ENCODE results near the gene OR5K2. TPM values are rescaled to one million over a fixed set of nuclear protein-coding genes. Genes with fewer than 3 reads are reported as not detected.
A peak's percentile ranks its signal among the peaks of the same experiment; 100 is the strongest.

The OR5K2 gene
- total RNA-seq (2014; rRNA removed; shearing (Covaris generic); ENCODE audit: low replicate concordance) = not detected in 2 replicates

DNA sequence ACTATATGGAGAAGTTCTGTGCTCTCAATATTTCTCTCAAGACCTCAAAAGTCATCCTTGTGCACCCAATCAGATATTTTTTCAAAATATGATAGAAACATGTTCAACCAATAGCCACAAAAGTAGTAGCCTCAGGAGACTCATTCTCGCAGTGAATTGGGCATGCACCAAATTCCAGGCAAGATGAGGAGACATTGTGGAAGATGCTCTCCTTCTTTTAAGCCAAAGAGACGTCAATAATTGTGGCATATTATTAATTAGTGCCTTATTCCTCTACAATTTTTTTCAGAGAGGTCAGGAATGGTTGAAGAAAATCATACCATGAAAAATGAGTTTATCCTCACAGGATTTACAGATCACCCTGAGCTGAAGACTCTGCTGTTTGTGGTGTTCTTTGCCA, at the start of gene OR5K2:
Gene OR5K2, plus strand, starts transcription at position 301 of the 400 bp plus-strand sequence. Its CDS starts 0 bp downstream, at position 301.
- H3K36me3 ChIP-seq = no peaks in the 10 kb centered on the region
- no peak within 1 kb of the TSS for H3K4me3 ChIP-seq
- DNase-seq = no peak
- no peaks in the 10 kb centered on the region for H3K9me3 ChIP-seq
- H3K27me3 ChIP-seq = no peaks in the 10 kb centered on the region; the same call in 1 of the 2 replicates

GRCh38 chr3:98449606-98450193, 47.8 kb upstream of the OR5K2 start:
- DNase-seq = no peak
- no peak overlapping the region for H3K4me3 ChIP-seq

GRCh38 chr3:98450372-98450771, 47.1 kb upstream of the OR5K2 start:
- H3K9me3 ChIP-seq = no peaks in the 10 kb centered on the region
- H3K27me3 ChIP-seq = peaks cover 6% of the 10 kb centered on the region; the same call in 1 of the 2 replicates
- no peak overlapping the region for H3K4me3 ChIP-seq
- H3K36me3 ChIP-seq = no peaks in the 10 kb centered on the region
- no peak for DNase-seq

More at GRCh38 chr3:98449606-98450193, 47.8 kb upstream of the OR5K2 start:
- Histone ChIP-seq H3K36me3 (no peaks in the 10 kb centered on the region), H3K27me3 (peaks cover 6% of the 10 kb centered on the region; the same call in 1 of the 2 replicates), H3K9me3 (no peaks in the 10 kb centered on the region)

- H3K36me3 ChIP-seq = no peaks in the 10 kb centered on the region
- no peaks in the 10 kb centered on the region for H3K27me3 ChIP-seq
- no peak overlapping the region for H3K4me3 ChIP-seq
- DNase-seq = no peak
- peaks cover 4% of the 10 kb centered on the region; the same call in 1 of the 2 replicates for H3K9me3 ChIP-seq
Measured at GRCh38 chr3:98453827-98454226, 43.7 kb upstream of the OR5K2 start.

DNA sequence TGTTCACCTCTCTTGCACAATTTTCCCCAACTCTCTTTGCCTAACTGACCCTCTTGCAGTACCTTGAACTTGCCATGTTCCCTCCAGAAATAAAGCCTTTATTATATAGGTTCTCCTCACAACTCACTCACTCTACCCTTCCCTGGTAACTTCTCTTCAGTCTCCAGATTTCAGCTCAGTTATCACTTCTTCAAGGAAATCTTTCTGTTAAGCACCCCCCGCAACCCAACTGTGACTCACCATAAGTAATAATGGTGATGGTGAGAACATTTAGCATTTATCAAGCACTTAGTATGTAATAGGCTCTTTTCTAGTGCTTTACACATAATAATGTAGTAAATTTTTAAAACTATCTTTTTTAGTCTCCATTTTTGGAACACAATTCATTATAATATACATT, 42.6 kb upstream of the OR5K2 start:
- Histone ChIP-seq H3K4me3 (no peak overlapping the region), H3K9me3 (peaks cover 4% of the 10 kb centered on the region; the same call in 1 of the 2 replicates), H3K36me3 (no peaks in the 10 kb centered on the region), H3K27me3 (no peaks in the 10 kb centered on the region)
- DNase-seq = no peak

DNA sequence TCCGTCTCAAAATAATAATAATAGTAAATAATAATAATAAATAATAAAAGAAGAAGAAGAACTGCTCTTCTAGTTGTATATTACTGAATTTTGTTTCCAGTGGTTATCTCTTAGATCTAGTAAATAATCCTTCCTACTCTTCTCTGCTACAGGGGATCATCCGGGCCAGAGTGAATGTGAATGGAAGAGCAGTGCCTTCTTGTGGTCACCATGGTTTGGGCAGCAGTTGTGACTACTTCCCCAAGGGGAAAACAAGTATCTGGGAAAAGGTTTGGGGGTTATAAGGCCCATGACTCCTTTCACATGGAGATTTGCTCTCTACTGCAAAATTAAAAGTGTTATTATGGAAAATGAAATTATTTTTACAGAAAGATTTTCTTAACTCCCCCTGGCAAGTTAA, 39.9 kb upstream of the OR5K2 start:
- Histone ChIP-seq H3K36me3 (no peaks in the 10 kb centered on the region), H3K4me3 (no peak overlapping the region), H3K9me3 (peaks cover 4% of the 10 kb centered on the region; the same call in 1 of the 2 replicates), H3K27me3 (no peaks in the 10 kb centered on the region)
- no peak for DNase-seq

GRCh38 chr3:98460220-98460619, 37.3 kb upstream of the OR5K2 start:
- H3K27me3 ChIP-seq = no peaks in the 10 kb centered on the region
- no peaks in the 10 kb centered on the region for H3K36me3 ChIP-seq
- no peak for DNase-seq
- peaks cover 4% of the 10 kb centered on the region; the same call in 1 of the 2 replicates for H3K9me3 ChIP-seq
- no peak overlapping the region for H3K4me3 ChIP-seq

DNA sequence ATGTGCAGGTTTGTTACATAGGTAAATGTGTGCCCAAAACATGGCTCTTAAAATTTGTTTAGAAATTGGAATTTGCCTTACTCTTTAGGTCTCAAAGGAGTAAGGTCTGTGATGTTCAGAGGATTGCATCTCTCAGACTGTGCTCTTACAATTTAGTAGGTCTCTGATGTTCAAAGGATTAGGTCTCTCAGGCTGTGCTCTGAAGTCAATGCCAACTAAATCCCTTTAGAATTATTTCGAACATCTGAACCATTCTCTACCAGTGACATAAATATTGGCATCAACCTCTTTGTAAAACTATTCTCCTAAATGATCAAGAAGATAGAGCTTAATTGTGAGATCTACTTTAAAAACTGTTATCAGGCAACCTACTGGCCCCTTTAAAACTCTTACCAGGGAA, 34.6 kb upstream of the OR5K2 start, which contains the start of gene OR5K1:
Gene OR5K1, plus strand, starts transcription at position 301 of the 400 bp plus-strand sequence. CDS start 6,376 bp downstream, outside the sequence.
- Histone ChIP-seq H3K4me3 (no peak within 1 kb of the TSS), H3K27me3 (no peaks in the 10 kb centered on the region), H3K9me3 (peaks cover 4% of the 10 kb centered on the region; the same call in 1 of the 2 replicates), H3K36me3 (no peaks in the 10 kb centered on the region)
- DNase-seq = no peak

GRCh38 chr3:98482717-98483482, 14.6 kb upstream of the OR5K2 start:
- Histone ChIP-seq H3K4me3 (no peak overlapping the region), H3K9me3 (peaks cover 4% of the 10 kb centered on the region), H3K27me3 (no peaks in the 10 kb centered on the region), H3K36me3 (no peaks in the 10 kb centered on the region)
- no peak for DNase-seq

DNA sequence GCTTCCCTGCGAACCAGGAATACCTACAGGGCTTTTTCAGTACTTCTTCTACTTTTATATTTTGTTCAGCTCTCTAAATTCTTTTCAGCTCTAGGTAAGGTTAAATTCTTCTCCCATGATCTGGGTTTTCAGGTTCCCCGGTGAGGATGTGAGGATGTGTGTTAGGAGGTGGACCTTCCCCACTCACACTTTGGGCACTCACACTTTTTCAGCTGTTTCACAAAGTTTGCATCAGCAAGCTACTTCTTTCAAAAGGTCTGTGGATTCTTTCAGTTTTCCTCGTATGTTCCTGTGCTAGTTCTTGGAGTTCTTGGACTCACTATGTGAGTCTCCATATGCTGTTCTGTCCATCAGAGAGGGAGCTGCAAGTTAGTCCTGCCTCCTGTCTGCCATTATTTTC, 13.9 kb upstream of the OR5K2 start:
- Histone ChIP-seq H3K9me3 (peaks cover 4% of the 10 kb centered on the region), H3K27me3 (no peaks in the 10 kb centered on the region), H3K4me3 (no peak overlapping the region), H3K36me3 (no peaks in the 10 kb centered on the region)
- no peak for DNase-seq

DNA sequence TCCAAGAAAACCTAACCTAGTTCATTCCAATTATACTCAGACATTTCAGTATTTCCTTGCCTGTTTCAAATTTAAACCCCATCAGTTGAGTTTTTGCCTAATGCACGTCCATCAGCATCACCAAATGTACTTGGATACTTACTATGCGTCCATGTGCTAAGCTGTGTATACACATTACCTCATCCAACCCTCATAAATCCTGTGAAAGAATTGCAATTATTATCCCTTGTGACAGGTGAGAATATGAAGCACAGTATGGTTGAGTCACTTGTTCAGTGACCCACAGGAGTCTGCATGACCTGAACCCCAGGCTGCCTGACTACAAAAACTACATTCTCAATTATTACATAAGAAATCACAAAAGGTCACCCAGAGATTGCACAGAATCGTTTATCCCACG, 2.5 kb downstream of the OR5K2 start:
- no peaks in the 10 kb centered on the region for H3K9me3 ChIP-seq
- no peak overlapping the region for H3K4me3 ChIP-seq
- no peaks in the 10 kb centered on the region; the same call in 1 of the 2 replicates for H3K27me3 ChIP-seq
- no peaks in the 10 kb centered on the region for H3K36me3 ChIP-seq
- no peak for DNase-seq

DNA sequence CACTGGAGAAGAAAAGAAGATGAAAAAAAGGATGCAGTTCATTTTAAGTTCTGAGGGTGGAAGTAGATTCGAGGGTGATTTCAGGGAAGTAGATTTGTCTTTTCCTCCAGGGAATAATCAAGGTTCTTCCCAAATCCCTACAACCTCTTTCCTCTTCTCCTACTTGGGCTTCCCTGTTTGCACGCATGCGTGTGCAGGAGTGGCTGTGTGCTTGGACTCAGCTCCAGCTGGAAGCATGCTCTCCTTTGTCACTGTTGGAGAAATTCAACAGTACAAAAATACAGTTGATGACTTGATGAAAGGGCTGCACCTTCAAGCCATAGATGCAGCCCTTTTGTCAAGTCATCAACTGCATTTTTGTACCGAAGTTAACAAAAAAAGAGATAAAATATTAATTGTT, 3.8 kb downstream of the OR5K2 start:
- H3K4me3 ChIP-seq = no peak overlapping the region
- H3K36me3 ChIP-seq = no peaks in the 10 kb centered on the region
- no peaks in the 10 kb centered on the region for H3K9me3 ChIP-seq
- no peaks in the 10 kb centered on the region for H3K27me3 ChIP-seq
- no peak for DNase-seq

- Histone ChIP-seq H3K36me3 (no peaks in the 10 kb centered on the region), H3K9me3 (no peaks in the 10 kb centered on the region), H3K27me3 (no peaks in the 10 kb centered on the region), H3K4me3 (no peak overlapping the region)
- no peak for DNase-seq
Measured at GRCh38 chr3:98501863-98502576, 4.5 kb downstream of the OR5K2 start.

DNA sequence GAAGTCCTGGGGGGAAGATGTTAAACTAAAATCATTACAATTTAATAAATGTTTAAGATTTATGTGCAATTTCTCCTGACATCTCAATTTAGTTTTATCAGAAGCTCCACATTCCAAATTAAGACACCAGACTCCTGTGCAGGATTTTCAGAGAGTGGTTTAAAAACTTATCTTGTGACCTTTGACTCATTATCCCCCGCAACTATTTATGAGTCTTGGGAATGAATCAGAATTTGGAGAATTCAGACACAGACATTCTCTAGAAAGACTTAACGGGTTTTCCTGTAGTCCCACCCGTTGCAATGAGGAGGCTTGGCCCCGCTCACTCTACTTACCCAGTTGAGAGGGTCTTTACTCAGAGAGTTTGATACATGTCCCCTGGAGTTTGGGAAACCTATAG, 7.1 kb downstream of the OR5K2 start:
- H3K27me3 ChIP-seq = no peaks in the 10 kb centered on the region
- no peak for DNase-seq
- no peaks in the 10 kb centered on the region; the same call in 1 of the 2 replicates for H3K36me3 ChIP-seq
- H3K9me3 ChIP-seq = no peaks in the 10 kb centered on the region
- no peak overlapping the region for H3K4me3 ChIP-seq

DNA sequence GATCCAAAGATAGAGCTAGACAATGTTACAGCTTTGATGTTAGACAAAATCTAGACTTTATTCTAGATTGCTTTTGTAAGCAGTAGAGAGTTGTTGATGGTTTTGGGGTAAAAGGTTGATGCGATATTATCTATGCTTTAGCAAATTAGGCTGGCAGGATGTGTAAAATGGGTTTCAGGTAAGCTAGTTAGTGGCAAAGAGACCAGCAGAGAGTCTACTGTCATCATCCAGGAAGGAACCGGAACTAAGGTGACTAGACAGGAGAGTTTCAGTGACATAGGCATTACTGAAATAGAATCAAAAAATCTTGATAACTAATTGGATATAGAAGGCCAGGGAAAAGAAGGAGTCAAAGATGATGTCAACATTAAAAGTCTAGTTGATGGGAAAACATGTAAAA, 11.1 kb downstream of the OR5K2 start:
- Histone ChIP-seq H3K9me3 (no peaks in the 10 kb centered on the region), H3K36me3 (peaks cover 2% of the 10 kb centered on the region), H3K4me3 (no peak overlapping the region), H3K27me3 (no peaks in the 10 kb centered on the region)
- DNase-seq = no peak

- no peak for DNase-seq
- no peaks in the 10 kb centered on the region for H3K9me3 ChIP-seq
- H3K27me3 ChIP-seq = no peaks in the 10 kb centered on the region
Measured at GRCh38 chr3:98512576-98512975, 15.1 kb downstream of the OR5K2 start.

GRCh38 chr3:98513091-98513511, 15.6 kb downstream of the OR5K2 start:
- H3K27me3 ChIP-seq = no peaks in the 10 kb centered on the region
- no peaks in the 10 kb centered on the region for H3K9me3 ChIP-seq
- peaks cover 40% of the 10 kb centered on the region for H3K36me3 ChIP-seq
- DNase-seq = peak; percentile 69
- H3K4me3 ChIP-seq = no peak overlapping the region

More at GRCh38 chr3:98512576-98512975, 15.1 kb downstream of the OR5K2 start:
- Histone ChIP-seq H3K4me3 (no peak overlapping the region), H3K36me3 (peaks cover 34% of the 10 kb centered on the region)
